NCI-H748 (cell line): ENCODE results near the gene PLA2G10.
"Not testable (repeated sequence)": the region's sequence is repeated elsewhere in the genome, so short reads cannot be mapped to it uniquely, and the experiment has no call there.

ENCODE experiments used
- DNase-seq: peaks from one replicate; lab custom pipeline; 2025; ENCODE audit not compliant: unreplicated experiment; lab: John Stamatoyannopoulos, UW

Gene PLA2G10, protein sequence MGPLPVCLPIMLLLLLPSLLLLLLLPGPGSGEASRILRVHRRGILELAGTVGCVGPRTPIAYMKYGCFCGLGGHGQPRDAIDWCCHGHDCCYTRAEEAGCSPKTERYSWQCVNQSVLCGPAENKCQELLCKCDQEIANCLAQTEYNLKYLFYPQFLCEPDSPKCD

GRCh38 chr16:14694129-14694528 is at the start of gene PLA2G10:
TSS of gene PLA2G10 (minus strand) at chr16:14694308. CDS start at chr16:14694229, 79 bp downstream.
- not testable (repeated sequence) for DNase-seq

GRCh38 chr16:14742273-14743128 is 48.4 kb upstream of the PLA2G10 start, which contains the start of gene NPIPA2:
TSS of gene NPIPA2 (plus strand) at chr16:14742533. CDS start at chr16:14748066, 5,533 bp downstream.
- not testable (repeated sequence) for DNase-seq

DNA sequence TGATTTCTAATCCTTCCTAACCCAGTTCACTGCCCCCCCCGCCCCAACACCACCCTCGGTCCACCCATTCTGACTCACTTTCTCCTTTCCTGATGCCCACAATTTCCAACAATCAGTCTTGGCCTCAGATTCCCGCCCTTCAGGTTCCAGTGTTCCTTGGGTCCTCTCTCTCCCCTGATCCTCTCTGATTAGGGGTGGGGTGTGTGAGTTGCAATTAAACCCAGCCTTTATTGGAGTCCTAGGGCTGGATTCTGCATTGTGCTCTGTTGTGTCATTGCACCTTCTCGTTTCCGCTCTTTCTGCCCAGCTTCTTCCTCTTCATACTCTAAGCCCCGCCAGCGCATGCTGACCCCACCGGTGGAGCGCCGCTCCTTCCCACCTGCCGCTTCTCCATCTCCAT is 47.7 kb upstream of the PLA2G10 start:
- DNase-seq, result not testable (repeated sequence)

- DNase-seq, result not testable (repeated sequence)
Measured at GRCh38 chr16:14740832-14741385, 46.8 kb upstream of the PLA2G10 start.

GRCh38 chr16:14733233-14733632 is 39.1 kb upstream of the PLA2G10 start:
- DNase-seq, result not testable (repeated sequence)

DNA sequence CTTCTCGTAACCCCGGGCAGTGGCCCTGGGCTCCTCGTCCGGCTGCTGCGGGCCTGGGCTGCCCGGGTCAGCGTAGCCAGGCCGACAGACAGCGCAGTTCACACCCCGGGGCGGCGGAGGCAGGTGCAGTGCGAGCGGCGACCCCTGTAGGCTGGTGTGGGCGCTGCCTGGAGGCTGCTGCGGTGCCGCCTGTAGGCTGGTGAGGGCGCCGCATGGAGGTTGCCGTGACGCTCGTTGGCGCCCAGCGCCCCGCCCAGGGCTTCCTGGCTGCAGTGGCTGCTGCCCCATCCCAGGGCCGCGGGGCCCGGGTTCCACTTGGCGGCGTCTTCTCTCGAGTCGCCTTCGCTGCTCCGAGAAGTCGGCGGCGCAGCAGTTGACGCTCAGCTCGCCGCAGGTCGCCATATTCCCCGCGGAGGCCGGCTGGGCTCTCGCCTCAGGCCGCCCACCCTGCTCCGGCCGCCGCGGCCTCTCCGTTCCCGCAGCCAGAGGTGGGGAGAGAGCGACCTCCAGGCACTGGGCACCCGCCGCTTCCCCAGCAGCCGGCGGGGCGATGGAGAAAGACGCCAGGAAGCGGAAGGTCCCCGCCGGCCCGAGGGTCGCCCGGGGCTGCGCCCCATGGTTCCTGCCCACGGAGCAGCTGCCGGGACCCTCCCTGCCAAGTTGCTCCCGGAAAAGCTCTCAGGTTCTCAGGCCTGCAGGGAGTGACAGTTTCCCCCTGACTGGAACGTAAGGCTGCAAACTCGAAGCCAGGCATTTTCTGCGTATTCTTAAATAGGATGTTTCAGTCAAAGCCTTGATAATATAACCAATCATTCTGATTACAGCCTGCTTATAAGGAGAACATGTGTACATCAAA is 9.3 kb upstream of the PLA2G10 start, which contains the start of gene NPIPA3:
TSS of gene NPIPA3 (plus strand) at position 256 of the 856 bp plus-strand sequence. CDS start 5,533 bp downstream, outside the sequence.
- DNase-seq, result not testable (repeated sequence)

DNA sequence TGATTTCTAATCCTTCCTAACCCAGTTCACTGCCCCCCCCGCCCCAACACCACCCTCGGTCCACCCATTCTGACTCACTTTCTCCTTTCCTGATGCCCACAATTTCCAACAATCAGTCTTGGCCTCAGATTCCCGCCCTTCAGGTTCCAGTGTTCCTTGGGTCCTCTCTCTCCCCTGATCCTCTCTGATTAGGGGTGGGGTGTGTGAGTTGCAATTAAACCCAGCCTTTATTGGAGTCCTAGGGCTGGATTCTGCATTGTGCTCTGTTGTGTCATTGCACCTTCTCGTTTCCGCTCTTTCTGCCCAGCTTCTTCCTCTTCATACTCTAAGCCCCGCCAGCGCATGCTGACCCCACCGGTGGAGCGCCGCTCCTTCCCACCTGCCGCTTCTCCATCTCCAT is 8.6 kb upstream of the PLA2G10 start:
- not testable (repeated sequence) for DNase-seq

- not testable (repeated sequence) for DNase-seq
Measured at GRCh38 chr16:14701859-14702258, 7.8 kb upstream of the PLA2G10 start.

DNA sequence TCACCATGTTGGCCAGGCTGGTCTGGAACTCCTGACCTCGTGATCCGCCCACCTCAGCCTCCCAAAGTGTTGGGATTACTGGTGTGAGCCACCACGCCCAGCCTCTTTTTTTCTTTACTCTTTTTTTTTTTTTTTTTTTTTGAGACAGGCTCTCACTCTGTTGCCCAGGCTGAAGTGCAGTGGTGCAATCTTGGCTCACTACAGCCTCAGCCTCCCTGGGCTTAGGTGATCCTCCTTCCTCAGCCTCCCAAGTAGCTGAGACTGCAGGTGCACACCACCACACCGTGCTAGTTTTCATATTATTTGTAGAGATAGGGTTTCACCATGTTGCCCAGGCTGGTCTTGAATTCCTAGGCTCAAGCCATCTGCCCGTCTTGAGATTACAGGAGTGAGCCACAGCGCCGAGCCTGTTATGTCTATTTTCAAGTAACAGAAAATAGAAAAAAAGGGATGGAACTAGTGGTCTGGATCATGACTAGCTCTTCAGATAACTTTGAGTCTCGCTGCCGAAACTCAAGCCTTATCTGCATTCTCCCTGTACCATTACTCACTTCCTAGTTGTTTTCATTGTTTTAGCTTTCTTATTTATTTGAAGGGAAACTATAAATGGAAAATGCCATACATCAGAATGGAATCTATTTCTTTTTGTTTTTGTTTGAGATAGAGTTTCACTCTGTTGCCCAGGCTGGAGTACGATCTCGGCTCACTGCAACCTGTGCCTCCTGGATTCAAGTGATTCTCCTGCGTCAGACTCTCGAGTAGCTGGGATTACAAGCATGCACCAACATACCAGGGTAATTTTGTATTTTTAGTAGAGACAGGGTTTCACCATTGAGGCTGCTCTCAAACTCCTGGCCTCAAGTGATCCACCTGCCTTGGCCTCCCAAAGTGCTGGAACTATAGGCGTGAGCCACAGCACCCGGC is 8.0 kb downstream of the PLA2G10 start:
- not testable (repeated sequence) for DNase-seq

- no peak for DNase-seq
Measured at GRCh38 chr16:14682121-14682520, 12.0 kb downstream of the PLA2G10 start.

- no peak for DNase-seq
Measured at GRCh38 chr16:14681115-14681514, 13.0 kb downstream of the PLA2G10 start.

DNA sequence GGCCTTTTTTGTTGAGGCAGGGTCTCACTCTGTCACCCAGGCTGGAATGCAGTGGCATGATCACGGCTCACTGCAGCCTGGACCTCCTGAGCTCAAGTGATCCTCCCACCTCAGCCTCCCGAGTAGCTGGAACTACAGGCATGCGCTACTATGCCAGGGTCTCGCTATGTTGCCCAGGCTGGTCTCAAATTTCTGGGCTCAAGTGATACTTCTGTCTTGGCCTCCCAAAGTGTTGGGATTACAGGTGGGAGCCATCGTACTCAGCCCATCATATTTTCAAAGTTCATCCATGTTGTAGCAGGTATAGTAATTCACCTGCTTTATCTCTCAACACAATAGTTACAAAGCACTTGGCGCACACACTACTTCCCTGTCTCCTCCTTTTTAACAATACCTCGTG is 13.7 kb downstream of the PLA2G10 start:
- DNase-seq, result not testable (repeated sequence)

GRCh38 chr16:14678748-14679497 is 15.2 kb downstream of the PLA2G10 start:
- no peak for DNase-seq

- DNase-seq, result no peak
Measured at GRCh38 chr16:14677627-14678026, 16.5 kb downstream of the PLA2G10 start.

DNA sequence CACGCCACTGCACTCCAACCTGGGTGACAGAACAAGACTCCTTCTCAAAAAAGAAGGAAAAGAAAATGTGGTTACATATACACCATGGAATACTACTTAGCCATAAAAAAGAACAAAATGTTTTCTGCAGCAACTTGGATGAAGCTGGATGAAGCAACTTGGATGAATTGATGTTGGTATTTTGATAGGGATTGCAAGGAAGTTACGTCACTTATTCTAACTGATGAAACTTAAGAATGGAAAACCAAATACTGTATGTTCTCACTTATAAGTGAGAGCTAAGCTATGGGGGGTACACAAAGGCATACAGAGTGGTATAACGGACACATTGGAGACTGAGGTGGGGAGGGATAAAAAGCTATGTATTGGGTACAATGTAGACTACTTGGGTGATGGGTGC is 17.5 kb downstream of the PLA2G10 start:
- no peak for DNase-seq

GRCh38 chr16:14672403-14672971 is 21.6 kb downstream of the PLA2G10 start:
- DNase-seq, result no peak

DNA sequence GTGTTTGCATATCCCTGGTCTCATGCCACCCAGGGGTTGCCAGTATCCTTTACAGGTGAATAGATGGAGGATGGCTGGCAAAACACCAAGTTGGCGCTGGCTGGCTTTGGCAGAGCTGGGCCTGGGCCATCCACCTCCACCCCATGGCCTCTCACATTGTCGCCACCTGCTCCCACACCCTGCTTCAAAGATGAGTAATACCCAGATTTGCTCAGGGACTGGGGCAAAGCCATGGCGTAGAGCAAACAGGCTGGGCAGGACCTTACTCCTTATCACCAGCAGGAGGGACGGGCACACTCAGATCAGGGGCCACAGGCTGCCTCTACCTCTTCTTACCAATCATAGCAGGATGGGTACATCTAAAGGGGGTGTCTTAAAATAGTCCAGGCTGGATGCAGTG is 24.3 kb downstream of the PLA2G10 start:
- DNase-seq, result no peak

- DNase-seq, result no peak
Measured at GRCh38 chr16:14668556-14669223, 25.4 kb downstream of the PLA2G10 start.
